Gastroesophageal sphincter (tissue), 4 donors: ENCODE measurements around the gene RPS27L. TPM values are rescaled to one million over a fixed set of nuclear protein-coding genes. Genes with fewer than 3 reads are reported as not detected.

Source experiments
- ATAC-seq: fragments of 150-250 bp; one replicate; pipeline ENCODE4 v1.9.1; 2016; ENCODE audit warnings: mild to moderate bottlenecking, moderate library complexity
- H3K27ac ChIP-seq, 4 donors: fragments of 200-600 bp; sonication (generic) in 3 of 4; 1 replicate in 3 of 4; 2 replicates in 1 of 4; pipeline ENCODE4 v1.5.1; 2016 to 2019
- H3K27me3 ChIP-seq: fragments of 200-600 bp; sonication (generic); one replicate; pipeline ENCODE4 v1.5.1; 2019
- H3K36me3 ChIP-seq, 2 donors: fragments of 200-600 bp; sonication (generic); one replicate each; pipeline ENCODE4 v1.5.1; 2019; ENCODE audit warnings: control low read depth in 1 of 2
- H3K4me1 ChIP-seq, 3 donors: fragments of 200-600 bp; sonication (generic); 1 replicate in 2 of 3; 2 replicates in 1 of 3; pipeline ENCODE4 v1.5.1; 2016 to 2019; ENCODE audit warnings: control low read depth in 2 of 3
- H3K4me3 ChIP-seq, 2 donors: fragments of 200-600 bp; sonication (generic); one replicate each; pipeline ENCODE4 v1.5.1; 2019; ENCODE audit warnings: mild to moderate bottlenecking in 1 of 2, moderate library complexity in 1 of 2
- H3K9me3 ChIP-seq, 3 donors: fragments of 200-600 bp; sonication (generic); one replicate each; pipeline ENCODE4 v1.5.1; 2017 to 2019; ENCODE audit warnings: control low read depth in 2 of 3
- EP300 ChIP-seq: sonication (generic); formaldehyde crosslinking; IDR thresholded peaks from one replicate; pipeline ENCODE4 v1.6.1; 2017; ENCODE audit warnings: antibody characterized with exemption, mild to moderate bottlenecking
- POLR2A ChIP-seq, 2 donors: fragments of 450-650 bp; IDR thresholded peaks; one replicate each; pipeline ENCODE4 v1.6.1; 2017; ENCODE audit warnings: antibody characterized with exemption in 2 of 2, mild to moderate bottlenecking in 2 of 2, moderate library complexity in 1 of 2
- POLR2AphosphoS5 ChIP-seq: sonication (generic); formaldehyde crosslinking; IDR thresholded peaks from one replicate; pipeline ENCODE4 v1.6.1; 2017; ENCODE audit warnings: antibody characterized with exemption
- WGBS, 2 donors: methylation state at CpG; one replicate each; pipeline ENCODE4 v1.1.5; 2018; ENCODE audit warnings: low coverage in 1 of 2; 5-methylcytosine and 5-hydroxymethylcytosine counted together
- total RNA-seq, 4 donors: library from RNA; depleted of rRNA; stranded (reverse); fragments of >200 nt; gene quantifications; one replicate each; pipeline ENCODE4 v1.1.0, GENCODE V29; 2016
- TF ChIP-seq, protein P1 (sequence below), 4 experiments: fragments of 200-600 bp in 2 of 4; fragments of 450-650 bp in 2 of 4; sonication (generic) in 1 of 4; IDR thresholded peaks; one replicate each; pipeline ENCODE4 v1.5.1; 2017 to 2019; ENCODE audit warnings: antibody characterized with exemption in 4 of 4, mild to moderate bottlenecking in 2 of 4, moderate library complexity in 2 of 4

The RPS27L gene
- total RNA-seq, 4 donors from 2014 or later, result 85.1 to 118 (median 106) TPM

DNA sequence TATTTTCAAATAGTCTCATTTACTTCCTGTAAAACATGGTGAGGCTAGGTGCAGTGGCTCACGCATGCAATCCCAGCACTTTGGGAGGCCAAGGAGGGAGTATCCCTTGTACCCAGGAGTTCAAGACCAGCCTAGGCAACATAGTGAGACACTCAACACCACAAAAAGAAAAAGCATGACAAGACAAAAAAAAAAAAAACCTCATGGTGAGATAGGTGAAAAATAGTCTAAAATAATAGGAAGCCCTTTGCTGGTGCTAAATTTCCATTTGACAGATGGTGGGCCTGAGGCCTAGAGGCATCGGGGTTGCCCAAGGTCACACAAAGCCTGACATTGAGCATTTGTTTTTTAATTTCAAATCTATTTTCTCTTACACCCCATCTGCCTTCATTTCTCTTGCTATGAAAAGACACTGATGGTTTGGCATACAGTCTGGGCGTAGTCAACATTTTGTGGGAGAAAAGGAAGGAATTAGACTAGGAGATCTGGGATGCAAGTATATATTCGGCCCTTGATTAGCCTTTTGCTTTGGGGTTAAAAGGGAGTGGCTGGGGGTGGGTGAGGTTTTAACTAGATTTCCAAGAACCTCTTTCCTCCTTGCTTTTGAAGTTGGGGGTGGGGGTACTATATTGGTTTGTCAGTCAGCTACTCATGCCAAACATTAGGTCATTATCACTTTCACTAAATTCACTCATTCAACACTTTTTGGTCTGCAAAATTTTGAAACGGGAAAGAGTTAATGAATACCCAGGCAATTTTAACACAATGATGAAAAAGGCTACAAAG lies 43.4 kb upstream of the RPS27L start:
- H3K9me3 ChIP-seq, result no peaks in the 10 kb centered on the region
- H3K4me3 ChIP-seq, result no peak overlapping the region
- no peaks in the 10 kb centered on the region for H3K27me3 ChIP-seq
- no peak overlapping the region for H3K27ac ChIP-seq
- no peak for ATAC-seq
- no peak for TF ChIP-seq POLR2A (IDR thresholded peaks at IDR 0.05)
- TF ChIP-seq POLR2AphosphoS5, result no peak
- no peak for TF ChIP-seq EP300
- TF ChIP-seq, protein P1, sequence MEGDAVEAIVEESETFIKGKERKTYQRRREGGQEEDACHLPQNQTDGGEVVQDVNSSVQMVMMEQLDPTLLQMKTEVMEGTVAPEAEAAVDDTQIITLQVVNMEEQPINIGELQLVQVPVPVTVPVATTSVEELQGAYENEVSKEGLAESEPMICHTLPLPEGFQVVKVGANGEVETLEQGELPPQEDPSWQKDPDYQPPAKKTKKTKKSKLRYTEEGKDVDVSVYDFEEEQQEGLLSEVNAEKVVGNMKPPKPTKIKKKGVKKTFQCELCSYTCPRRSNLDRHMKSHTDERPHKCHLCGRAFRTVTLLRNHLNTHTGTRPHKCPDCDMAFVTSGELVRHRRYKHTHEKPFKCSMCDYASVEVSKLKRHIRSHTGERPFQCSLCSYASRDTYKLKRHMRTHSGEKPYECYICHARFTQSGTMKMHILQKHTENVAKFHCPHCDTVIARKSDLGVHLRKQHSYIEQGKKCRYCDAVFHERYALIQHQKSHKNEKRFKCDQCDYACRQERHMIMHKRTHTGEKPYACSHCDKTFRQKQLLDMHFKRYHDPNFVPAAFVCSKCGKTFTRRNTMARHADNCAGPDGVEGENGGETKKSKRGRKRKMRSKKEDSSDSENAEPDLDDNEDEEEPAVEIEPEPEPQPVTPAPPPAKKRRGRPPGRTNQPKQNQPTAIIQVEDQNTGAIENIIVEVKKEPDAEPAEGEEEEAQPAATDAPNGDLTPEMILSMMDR (IDR thresholded peaks at IDR 0.05), result no peak
- H3K4me1 ChIP-seq, result peaks cover 0 to 54% (median 0%) of the 10 kb centered on the region in 3 donors
- peaks cover 0 to 4% of the 10 kb centered on the region in 2 donors for H3K36me3 ChIP-seq
- 83% methylated on average over 4 to 5 of the region's 5 CpGs for WGBS, 2 donors

DNA sequence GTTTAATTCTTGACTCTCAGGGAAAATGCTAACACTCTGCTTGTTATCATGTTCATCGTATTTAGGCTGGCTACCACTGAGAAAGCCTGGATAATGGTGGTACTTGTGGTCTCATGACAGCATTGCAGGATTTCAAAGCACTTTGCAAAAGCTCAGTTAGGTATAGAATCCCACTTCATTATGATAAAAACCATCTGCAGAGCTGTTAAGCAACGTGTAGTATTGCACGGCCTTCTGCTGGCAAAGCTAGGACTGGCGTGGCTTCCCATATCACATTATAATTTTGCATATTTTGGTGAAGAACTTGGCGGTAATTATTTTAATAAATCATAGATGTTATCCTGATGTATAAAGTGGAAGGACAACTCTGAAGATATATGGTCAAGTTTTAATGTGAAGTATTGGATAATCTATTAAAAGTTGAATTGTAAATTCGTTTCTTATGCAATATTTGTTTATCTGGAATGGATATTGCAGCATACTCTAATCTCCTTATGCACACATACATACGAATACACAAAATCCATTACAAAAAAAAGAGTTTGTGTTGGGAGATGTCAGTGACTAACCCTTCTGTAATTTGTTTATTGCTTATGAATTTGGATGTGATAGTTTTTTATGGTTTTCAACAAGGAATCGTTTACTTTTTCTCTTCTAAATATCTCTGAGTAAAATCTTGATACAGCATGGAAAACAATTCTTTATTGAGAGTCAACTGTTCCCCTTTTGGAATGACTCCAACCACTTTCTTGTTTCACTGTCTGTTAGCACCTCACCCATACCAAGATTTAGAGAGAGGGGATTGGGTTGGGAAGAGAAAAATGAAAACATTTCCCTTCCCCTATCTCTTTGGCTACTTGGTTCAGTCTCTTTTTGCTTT lies 41.3 kb upstream of the RPS27L start:
- Histone ChIP-seq H3K36me3 (peaks cover 0 to 4% of the 10 kb centered on the region in 2 donors), H3K27ac (no peak overlapping the region), H3K9me3 (no peaks in the 10 kb centered on the region), H3K27me3 (no peaks in the 10 kb centered on the region), H3K4me3 (no peak overlapping the region), H3K4me1 (peaks cover 0 to 72% (median 0%) of the 10 kb centered on the region in 3 donors)
- no peak for TF ChIP-seq POLR2A (IDR thresholded peaks at IDR 0.05)
- TF ChIP-seq EP300, result no peak
- no peak for TF ChIP-seq POLR2AphosphoS5
- TF ChIP-seq, protein P1 (IDR thresholded peaks at IDR 0.05), result no peak
- ATAC-seq, result no peak
- WGBS, 2 donors, result 68 to 71% methylated on average over 8 of the region's 8 CpGs

DNA sequence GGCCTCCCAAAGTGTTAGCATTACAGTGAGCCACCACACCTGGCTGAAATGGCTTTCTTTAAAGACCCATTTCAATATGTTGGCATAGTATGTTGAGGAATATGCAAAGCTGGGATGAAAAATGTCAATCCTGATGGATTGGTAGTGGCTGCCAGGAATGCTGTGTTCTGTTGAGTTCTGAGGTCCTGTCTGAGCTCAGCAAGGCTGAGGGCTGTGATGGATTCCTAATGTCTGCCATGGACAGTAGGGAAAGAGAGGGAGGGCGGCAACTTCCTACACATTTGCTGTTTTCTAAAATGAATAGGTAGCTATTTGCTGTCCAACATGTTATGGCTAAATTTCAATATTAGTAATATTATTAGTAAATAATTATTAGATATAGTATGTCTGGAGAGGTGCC lies 40.3 kb upstream of the RPS27L start:
- ATAC-seq, result no peak
- H3K27me3 ChIP-seq, result no peaks in the 10 kb centered on the region
- peaks cover 0 to 4% of the 10 kb centered on the region in 2 donors for H3K36me3 ChIP-seq
- H3K9me3 ChIP-seq, result no peaks in the 10 kb centered on the region
- WGBS, 2 donors, result 80 to 100% methylated on average over 1 of the region's 1 CpG
- TF ChIP-seq POLR2AphosphoS5 (no peak), EP300 (no peak), POLR2A (IDR thresholded peaks at IDR 0.05) (no peak)
- TF ChIP-seq, protein P1 (IDR thresholded peaks at IDR 0.05), result no peak
- H3K27ac ChIP-seq, result no peak overlapping the region
- H3K4me1 ChIP-seq, result peaks cover 0 to 72% (median 0%) of the 10 kb centered on the region in 3 donors
- H3K4me3 ChIP-seq, result no peak overlapping the region

DNA sequence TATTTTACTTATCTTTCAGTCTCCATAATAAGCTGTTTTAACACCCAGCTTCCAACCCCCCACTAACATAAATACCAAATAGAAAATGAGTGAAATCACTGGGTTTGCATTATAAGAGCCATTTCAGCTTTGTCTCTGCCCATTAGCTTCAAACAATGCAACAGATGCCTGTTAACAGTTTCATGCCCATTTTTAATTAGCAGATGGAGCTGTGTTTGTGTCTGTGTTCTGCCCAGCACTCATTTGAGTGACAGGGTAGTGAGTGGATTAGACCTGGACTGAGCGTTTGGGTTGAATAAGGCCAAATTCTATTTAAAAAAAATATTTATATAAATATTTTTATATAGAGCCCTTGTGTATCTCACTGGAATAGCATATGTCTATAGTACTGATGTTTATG lies 39.6 kb upstream of the RPS27L start:
- H3K27ac ChIP-seq, result no peak overlapping the region
- TF ChIP-seq POLR2AphosphoS5 (no peak), EP300 (no peak), POLR2A (IDR thresholded peaks at IDR 0.05) (no peak)
- TF ChIP-seq, protein P1 (IDR thresholded peaks at IDR 0.05), result no peak
- peaks cover 0 to 74% (median 0%) of the 10 kb centered on the region in 3 donors for H3K4me1 ChIP-seq
- H3K27me3 ChIP-seq, result no peaks in the 10 kb centered on the region
- H3K4me3 ChIP-seq, result no peak overlapping the region
- WGBS, 2 donors, result 50 to 64% methylated on average over 1 of the region's 1 CpG
- H3K36me3 ChIP-seq, result peaks cover 0 to 4% of the 10 kb centered on the region in 2 donors
- ATAC-seq, result no peak
- no peaks in the 10 kb centered on the region for H3K9me3 ChIP-seq
